HEK293 (cell line): Measurements from ENCODE around the gene RNF7.
A peak's percentile ranks its signal among the peaks of the same experiment; 100 is the strongest.

Source experiments
- CTCF ChIA-PET: fragments of 350-600 bp; formaldehyde crosslinking; extraction: SDS; loops from one replicate; lab custom pipeline; 2021; ENCODE audit warnings: antibody characterized with exemption; lab: Yijun Ruan, JAX
- POLR2A ChIA-PET: fragments of 300-600 bp; formaldehyde crosslinking; extraction: SDS; loops from one replicate; lab custom pipeline; 2020; ENCODE audit warnings: antibody characterized with exemption, inconsistent platforms; lab: Yijun Ruan, JAX
- H3K27ac ChIP-seq: fragments of 200-500 bp; sonication (Bioruptor generic); 2 replicates; pipeline ENCODE4 v1.5.1; 2014; ENCODE audit warnings: low read depth, low read length, control low read depth, inconsistent platforms; ENCODE audit errors: extremely low read depth
- H3K36me3 ChIP-seq, 2 experiments: fragments of 200-500 bp in 1 of 2; sonication (Bioruptor generic) in 1 of 2; 1 replicate in 1 of 2; 2 replicates in 1 of 2; pipeline ENCODE4 v1.5.1; 2014 to 2017; ENCODE audit warnings: inconsistent platforms in 2 of 2, low read length in 2 of 2; ENCODE audit not compliant: control insufficient read depth in 2 of 2, insufficient read depth in 1 of 2
- H3K4me1 ChIP-seq: fragments of 200-500 bp; sonication (Bioruptor generic); 2 replicates; pipeline ENCODE4 v1.5.1; 2014; ENCODE audit warnings: mild to moderate bottlenecking, low read length, inconsistent platforms; ENCODE audit not compliant: control insufficient read depth, insufficient read depth
- H3K4me3 ChIP-seq: 2 replicates; pipeline ENCODE4 v1.5.1; 2011; ENCODE audit warnings: low read depth, mild to moderate bottlenecking, control low read depth, low read length, moderate library complexity
- H3K9me3 ChIP-seq: fragments of 200-500 bp; sonication (Bioruptor generic); 2 replicates; pipeline ENCODE4 v1.5.1; 2014; ENCODE audit warnings: low read depth, low read length, inconsistent platforms; ENCODE audit not compliant: control insufficient read depth, insufficient read depth
- GFI1B ChIP-seq: fragments of 450-650 bp; formaldehyde crosslinking; IDR thresholded peaks from 2 replicates; pipeline ENCODE4 v1.5.1; 2016; ENCODE audit warnings: missing biosample characterization, missing genetic modification characterization
- SCRT2 ChIP-seq: fragments of 450-650 bp; formaldehyde crosslinking; IDR thresholded peaks from 2 replicates; pipeline ENCODE4 v1.5.1; 2016; ENCODE audit warnings: missing biosample characterization, missing genetic modification characterization
- TCF7L2 ChIP-seq: IDR thresholded peaks from 2 replicates; pipeline ENCODE4 v1.6.1; 2011; ENCODE audit warnings: low read depth, mild to moderate bottlenecking, inconsistent platforms, low read length, moderate library complexity, borderline replicate concordance
- TRIM28 ChIP-seq: IDR thresholded peaks from 2 replicates; pipeline ENCODE4 v1.6.1; 2011; ENCODE audit warnings: low read length, control low read depth, borderline replicate concordance
- TSHZ1 ChIP-seq: fragments of 450-650 bp; formaldehyde crosslinking; IDR thresholded peaks from 2 replicates; pipeline ENCODE4 v1.5.1; 2016; ENCODE audit warnings: missing biosample characterization, missing genetic modification characterization, borderline replicate concordance
- YY2 ChIP-seq: fragments of 450-650 bp; formaldehyde crosslinking; IDR thresholded peaks from 2 replicates; pipeline ENCODE4 v1.5.1; 2016; ENCODE audit warnings: missing biosample characterization, missing genetic modification characterization
- ZFHX2 ChIP-seq: fragments of 450-650 bp; formaldehyde crosslinking; conservative IDR thresholded peaks from 2 replicates; pipeline ENCODE4 v1.5.1; 2016; ENCODE audit warnings: missing biosample characterization, missing genetic modification characterization
- ZNF175 ChIP-seq: fragments of 450-650 bp; formaldehyde crosslinking; IDR thresholded peaks from 2 replicates; pipeline ENCODE4 v1.5.1; 2016; ENCODE audit warnings: missing biosample characterization, missing genetic modification characterization
- ZNF2 ChIP-seq: fragments of 450-650 bp; formaldehyde crosslinking; IDR thresholded peaks from 2 replicates; pipeline ENCODE4 v1.5.1; 2016; ENCODE audit warnings: missing biosample characterization, missing genetic modification characterization
- ZNF239 ChIP-seq: fragments of 450-650 bp; formaldehyde crosslinking; IDR thresholded peaks from 2 replicates; pipeline ENCODE4 v1.5.1; 2016; ENCODE audit warnings: missing biosample characterization, missing genetic modification characterization
- ZNF248 ChIP-seq: fragments of 450-650 bp; formaldehyde crosslinking; IDR thresholded peaks from 2 replicates; pipeline ENCODE4 v1.5.1; 2017; ENCODE audit warnings: missing biosample characterization, missing genetic modification characterization
- ZNF341 ChIP-seq: fragments of 450-650 bp; formaldehyde crosslinking; IDR thresholded peaks from 2 replicates; pipeline ENCODE4; 2016; ENCODE audit warnings: low read depth, missing biosample characterization, missing genetic modification characterization
- ZNF362 ChIP-seq: fragments of 450-650 bp; formaldehyde crosslinking; IDR thresholded peaks from 2 replicates; pipeline ENCODE4 v1.5.1; 2016; ENCODE audit warnings: missing biosample characterization, missing genetic modification characterization
- ZNF404 ChIP-seq: fragments of 450-650 bp; formaldehyde crosslinking; IDR thresholded peaks from 2 replicates; pipeline ENCODE4 v1.5.1; 2017; ENCODE audit warnings: missing biosample characterization, missing genetic modification characterization
- ZNF48 ChIP-seq: fragments of 450-650 bp; formaldehyde crosslinking; IDR thresholded peaks from 2 replicates; pipeline ENCODE4 v1.5.1; 2016; ENCODE audit warnings: missing biosample characterization, missing genetic modification characterization
- ZNF513 ChIP-seq: fragments of 450-650 bp; IDR thresholded peaks from 2 replicates; pipeline ENCODE4 v1.5.1; 2018; ENCODE audit warnings: missing biosample characterization, missing genetic modification characterization
- ZNF561 ChIP-seq: fragments of 450-650 bp; IDR thresholded peaks from 2 replicates; pipeline ENCODE4 v1.5.1; 2018; ENCODE audit warnings: missing biosample characterization, missing genetic modification characterization, borderline replicate concordance
- ZNF660 ChIP-seq: fragments of 450-650 bp; IDR thresholded peaks from 2 replicates; pipeline ENCODE4 v1.5.1; 2018; ENCODE audit warnings: missing biosample characterization, mild to moderate bottlenecking, missing genetic modification characterization
- ZSCAN16 ChIP-seq: fragments of 450-650 bp; formaldehyde crosslinking; IDR thresholded peaks from 2 replicates; pipeline ENCODE4 v1.5.1; 2016; ENCODE audit warnings: missing biosample characterization, missing genetic modification characterization
- TF ChIP-seq, protein P1 (sequence below): fragments of 450-650 bp; formaldehyde crosslinking; IDR thresholded peaks from 2 replicates; pipeline ENCODE4 v1.5.1; 2016; ENCODE audit warnings: missing biosample characterization, missing genetic modification characterization

The RNF7 gene

DNA sequence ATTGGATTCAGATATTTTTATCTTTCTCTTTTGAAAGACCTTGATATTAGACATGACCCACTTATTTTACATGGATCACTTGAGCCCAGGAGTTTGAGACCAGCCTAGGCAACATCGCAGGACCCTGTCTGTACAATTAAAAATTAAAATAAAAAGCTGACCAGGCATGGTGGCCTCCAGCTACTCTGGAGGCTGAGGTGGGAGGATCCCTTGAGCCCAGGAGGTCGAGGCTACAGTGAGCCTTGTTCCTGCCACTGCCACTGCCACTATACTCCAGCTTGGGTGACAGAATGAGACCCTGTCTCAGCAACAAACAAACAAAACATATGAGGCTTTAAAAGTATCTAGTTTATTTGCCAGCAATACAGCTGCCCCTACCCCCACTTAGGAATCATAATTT is 1.6 kb downstream of the RNF7 start:
- ChIA-PET CTCF (interaction anchor here (1.0 to 1.8 kb wide), 2 partner anchors 53 to 135 kb away, joined by 4 read pairs; no protein-coding TSS in a partner anchor), POLR2A (no interaction called here)
- Histone ChIP-seq H3K4me1 (no peaks in the 10 kb centered on the region), H3K36me3 (peaks cover 0 to 12% of the 10 kb centered on the region in 2 experiments; a peak in 1 of 3 replicates), H3K4me3 (peak overlapping the region; percentile 94; the same call in 1 of the 2 replicates), H3K27ac (no peak overlapping the region), H3K9me3 (no peaks in the 10 kb centered on the region)
- TF ChIP-seq ZNF513 (tag by site-specific recombination): no peak
- TF ChIP-seq ZNF175 (tag by site-specific recombination): no peak
- TF ChIP-seq ZNF48 (tag by site-specific recombination): no peak
- no peak for TF ChIP-seq TSHZ1 (tag by site-specific recombination)
- no peak for TF ChIP-seq ZNF660 (tag by site-specific recombination)
- TF ChIP-seq ZNF2: no peak
- TF ChIP-seq ZSCAN16: no peak
- TF ChIP-seq TCF7L2: no peak
- no peak for TF ChIP-seq TRIM28
- TF ChIP-seq ZNF404 (tag by site-specific recombination): no peak
- TF ChIP-seq, protein P1, sequence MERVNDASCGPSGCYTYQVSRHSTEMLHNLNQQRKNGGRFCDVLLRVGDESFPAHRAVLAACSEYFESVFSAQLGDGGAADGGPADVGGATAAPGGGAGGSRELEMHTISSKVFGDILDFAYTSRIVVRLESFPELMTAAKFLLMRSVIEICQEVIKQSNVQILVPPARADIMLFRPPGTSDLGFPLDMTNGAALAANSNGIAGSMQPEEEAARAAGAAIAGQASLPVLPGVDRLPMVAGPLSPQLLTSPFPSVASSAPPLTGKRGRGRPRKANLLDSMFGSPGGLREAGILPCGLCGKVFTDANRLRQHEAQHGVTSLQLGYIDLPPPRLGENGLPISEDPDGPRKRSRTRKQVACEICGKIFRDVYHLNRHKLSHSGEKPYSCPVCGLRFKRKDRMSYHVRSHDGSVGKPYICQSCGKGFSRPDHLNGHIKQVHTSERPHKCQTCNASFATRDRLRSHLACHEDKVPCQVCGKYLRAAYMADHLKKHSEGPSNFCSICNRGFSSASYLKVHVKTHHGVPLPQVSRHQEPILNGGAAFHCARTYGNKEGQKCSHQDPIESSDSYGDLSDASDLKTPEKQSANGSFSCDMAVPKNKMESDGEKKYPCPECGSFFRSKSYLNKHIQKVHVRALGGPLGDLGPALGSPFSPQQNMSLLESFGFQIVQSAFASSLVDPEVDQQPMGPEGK (tag by site-specific recombination): no peak
- no peak for TF ChIP-seq ZNF239 (tag by site-specific recombination)
- TF ChIP-seq ZNF561 (tag by site-specific recombination): no peak
- no peak for TF ChIP-seq ZNF362 (tag by site-specific recombination)
- no peak for TF ChIP-seq GFI1B (tag by site-specific recombination)
- no peak for TF ChIP-seq ZNF248
- no peak for TF ChIP-seq SCRT2
- TF ChIP-seq ZNF341 (tag by site-specific recombination): no peak
- no peak for TF ChIP-seq ZFHX2
- no peak for TF ChIP-seq YY2
